OCI-LY3 (cell line): ENCODE results near the gene ELL2.

Experiments used
- CTCF ChIP-seq: fragments of 200-600, 300-600 bp; sonication (generic); IDR thresholded peaks from 2 replicates; pipeline ENCODE4 v1.5.1; 2014; ENCODE audit warnings: antibody characterized with exemption, low read length, low read depth
- EZH2phosphoT487 ChIP-seq: fragments of 200-600 bp; shearing (Covaris generic); IDR thresholded peaks from 2 replicates; pipeline ENCODE4 v1.6.1; 2018; ENCODE audit warnings: antibody characterized with exemption, mixed run types, low read depth

DNA sequence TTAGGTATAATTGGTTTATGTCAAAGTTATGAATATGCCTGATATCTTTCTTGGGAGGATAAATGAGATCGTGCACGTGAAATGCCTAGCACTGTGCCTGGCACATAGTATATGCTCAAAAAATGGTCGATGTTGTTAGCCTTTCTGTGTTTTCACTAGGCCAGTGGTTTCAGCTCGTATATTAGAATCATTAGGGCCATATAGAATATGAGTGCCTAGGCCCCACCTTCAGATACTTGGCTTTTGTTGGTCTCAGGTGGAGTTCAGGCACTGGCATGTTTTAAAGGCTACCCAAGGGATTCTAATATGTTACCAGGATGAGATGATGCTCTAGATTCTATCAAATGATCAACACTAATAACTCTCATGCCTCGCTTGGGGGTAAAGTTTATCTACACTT, 56.8 kb downstream of the ELL2 start:
- TF ChIP-seq CTCF (no peak), EZH2phosphoT487 (no peak)
